Measurements from ENCODE around the gene SLC15A3.
A peak's percentile ranks its signal among the peaks of the same experiment; 100 is the strongest.

The SLC15A3 gene

GRCh38 chr11:60924110-60924905 lies 27.7 kb downstream of the SLC15A3 start, which contains the start of gene TMEM132A:
Gene TMEM132A (plus strand): TSS chr11:60924460. CDS start chr11:60924634, 174 bp downstream.
- Mint-ChIP-seq H3K27me3 (peaks cover 23% of the 10 kb centered on the region), H3K4me1 (peaks cover 26% of the 10 kb centered on the region), H3K27ac (no peak within 1 kb of the TSS), H3K4me3 (peak within 1 kb of the TSS; percentile 54), H3K36me3 (ENCODE audit: low read depth) (peaks cover 35% of the 10 kb centered on the region), H3K9me3 (no peaks in the 10 kb centered on the region)
- ATAC-seq (peak; percentile 16), DNase-seq (peak; percentile 24)

GRCh38 chr11:60923800-60924109 lies 28.2 kb downstream of the SLC15A3 start:
- Mint-ChIP-seq H3K27ac (no peak overlapping the region), H3K27me3 (peaks cover 23% of the 10 kb centered on the region), H3K4me1 (peaks cover 32% of the 10 kb centered on the region), H3K9me3 (no peaks in the 10 kb centered on the region), H3K36me3 (ENCODE audit: low read depth) (peaks cover 36% of the 10 kb centered on the region), H3K4me3 (peak overlapping the region; percentile 45)
- no peak for DNase-seq
- ATAC-seq, result no peak

- Mint-ChIP-seq H3K4me1 (peaks cover 36% of the 10 kb centered on the region), H3K27me3 (peaks cover 23% of the 10 kb centered on the region), H3K4me3 (no peak overlapping the region), H3K9me3 (no peaks in the 10 kb centered on the region), H3K36me3 (ENCODE audit: low read depth) (peaks cover 36% of the 10 kb centered on the region), H3K27ac (no peak overlapping the region)
- ATAC-seq (no peak), DNase-seq (no peak)
These were observed 28.6 kb downstream of the SLC15A3 start for GRCh38 chr11:60923326-60923725.

- Mint-ChIP-seq H3K9me3 (no peaks in the 10 kb centered on the region), H3K36me3 (ENCODE audit: low read depth) (peaks cover 36% of the 10 kb centered on the region), H3K27me3 (peaks cover 23% of the 10 kb centered on the region), H3K4me3 (no peak overlapping the region), H3K27ac (no peak overlapping the region), H3K4me1 (peaks cover 40% of the 10 kb centered on the region)
- DNase-seq, result no peak
- ATAC-seq, result no peak
These were observed 29.1 kb downstream of the SLC15A3 start for GRCh38 chr11:60922906-60923305.

GRCh38 chr11:60921777-60922335 lies 30.1 kb downstream of the SLC15A3 start:
- Mint-ChIP-seq H3K9me3 (no peaks in the 10 kb centered on the region), H3K4me1 (peaks cover 48% of the 10 kb centered on the region), H3K27ac (no peak overlapping the region), H3K27me3 (peaks cover 22% of the 10 kb centered on the region), H3K4me3 (no peak overlapping the region), H3K36me3 (ENCODE audit: low read depth) (peaks cover 36% of the 10 kb centered on the region)
- DNase-seq (no peak), ATAC-seq (no peak)

- ATAC-seq, result no peak
- peaks cover 38% of the 10 kb centered on the region for H3K36me3 Mint-ChIP-seq (ENCODE audit: low read depth)
These were observed 30.7 kb downstream of the SLC15A3 start for GRCh38 chr11:60921259-60921658.

GRCh38 chr11:60919956-60920355 lies 32.0 kb downstream of the SLC15A3 start:
- no peak for ATAC-seq
- Mint-ChIP-seq H3K27ac (no peak overlapping the region), H3K4me3 (no peak overlapping the region), H3K4me1 (peaks cover 51% of the 10 kb centered on the region), H3K27me3 (peaks cover 5% of the 10 kb centered on the region), H3K36me3 (ENCODE audit: low read depth) (peaks cover 38% of the 10 kb centered on the region), H3K9me3 (no peaks in the 10 kb centered on the region)
- DNase-seq, result no peak

More at GRCh38 chr11:60921259-60921658, 30.7 kb downstream of the SLC15A3 start:
- no peak for DNase-seq
- peaks cover 17% of the 10 kb centered on the region for H3K27me3 Mint-ChIP-seq
- no peak overlapping the region for H3K4me3 Mint-ChIP-seq
- H3K27ac Mint-ChIP-seq, result no peak overlapping the region
- H3K4me1 Mint-ChIP-seq, result peaks cover 54% of the 10 kb centered on the region
- H3K9me3 Mint-ChIP-seq, result no peaks in the 10 kb centered on the region

GRCh38 chr11:60919320-60919719 lies 32.7 kb downstream of the SLC15A3 start:
- H3K4me3 Mint-ChIP-seq, result no peak overlapping the region
- ATAC-seq (no peak), DNase-seq (no peak)
- peaks cover 4% of the 10 kb centered on the region for H3K27me3 Mint-ChIP-seq
- H3K27ac Mint-ChIP-seq, result peak overlapping the region; percentile 14
- no peaks in the 10 kb centered on the region for H3K9me3 Mint-ChIP-seq
- peaks cover 40% of the 10 kb centered on the region for H3K36me3 Mint-ChIP-seq (ENCODE audit: low read depth)
- H3K4me1 Mint-ChIP-seq, result peaks cover 51% of the 10 kb centered on the region

GRCh38 chr11:60918939-60919265 lies 33.1 kb downstream of the SLC15A3 start:
- Mint-ChIP-seq H3K36me3 (ENCODE audit: low read depth) (peaks cover 42% of the 10 kb centered on the region), H3K27me3 (peaks cover 4% of the 10 kb centered on the region), H3K4me1 (peaks cover 51% of the 10 kb centered on the region), H3K4me3 (no peak overlapping the region), H3K27ac (no peak overlapping the region), H3K9me3 (no peaks in the 10 kb centered on the region)
- DNase-seq (no peak), ATAC-seq (no peak)

GRCh38 chr11:60918251-60918938 lies 33.6 kb downstream of the SLC15A3 start:
- no peak for ATAC-seq
- no peak overlapping the region for H3K27ac Mint-ChIP-seq

GRCh38 chr11:60917267-60917666 lies 34.7 kb downstream of the SLC15A3 start:
- DNase-seq (no peak), ATAC-seq (no peak)
- H3K4me1 Mint-ChIP-seq, result peaks cover 65% of the 10 kb centered on the region
- H3K36me3 Mint-ChIP-seq (ENCODE audit: low read depth), result peaks cover 34% of the 10 kb centered on the region
- H3K4me3 Mint-ChIP-seq, result no peak overlapping the region
- H3K27me3 Mint-ChIP-seq, result no peaks in the 10 kb centered on the region
- H3K9me3 Mint-ChIP-seq, result no peaks in the 10 kb centered on the region
- H3K27ac Mint-ChIP-seq, result no peak overlapping the region

More at GRCh38 chr11:60918251-60918938, 33.6 kb downstream of the SLC15A3 start:
- H3K4me1 Mint-ChIP-seq, result peaks cover 55% of the 10 kb centered on the region
- no peak overlapping the region for H3K4me3 Mint-ChIP-seq
- peaks cover 40% of the 10 kb centered on the region for H3K36me3 Mint-ChIP-seq (ENCODE audit: low read depth)
- DNase-seq, result no peak
- peaks cover 4% of the 10 kb centered on the region for H3K27me3 Mint-ChIP-seq
- H3K9me3 Mint-ChIP-seq, result no peaks in the 10 kb centered on the region

GRCh38 chr11:60916669-60917206 lies 35.2 kb downstream of the SLC15A3 start:
- Mint-ChIP-seq H3K27me3 (no peaks in the 10 kb centered on the region), H3K4me3 (peak overlapping the region; percentile 1), H3K27ac (peak overlapping the region; percentile 18), H3K36me3 (ENCODE audit: low read depth) (peaks cover 31% of the 10 kb centered on the region), H3K4me1 (peaks cover 70% of the 10 kb centered on the region), H3K9me3 (no peaks in the 10 kb centered on the region)
- DNase-seq, result no peak
- no peak for ATAC-seq

GRCh38 chr11:60915248-60915914 lies 36.6 kb downstream of the SLC15A3 start:
- peak overlapping the region; percentile 87 for H3K27ac Mint-ChIP-seq
- peak; percentile 75 for DNase-seq
- peak overlapping the region; percentile 97 for H3K4me3 Mint-ChIP-seq
- ATAC-seq, result peak; percentile 68
- no peaks in the 10 kb centered on the region for H3K9me3 Mint-ChIP-seq
- no peaks in the 10 kb centered on the region for H3K27me3 Mint-ChIP-seq
- peaks cover 84% of the 10 kb centered on the region for H3K4me1 Mint-ChIP-seq
- H3K36me3 Mint-ChIP-seq (ENCODE audit: low read depth), result peaks cover 17% of the 10 kb centered on the region

- DNase-seq, result no peak
- Mint-ChIP-seq H3K9me3 (peaks cover under 1% of the 10 kb centered on the region), H3K27me3 (no peaks in the 10 kb centered on the region), H3K36me3 (ENCODE audit: low read depth) (peaks cover 11% of the 10 kb centered on the region), H3K4me3 (peak overlapping the region; percentile 97), H3K4me1 (peaks cover 88% of the 10 kb centered on the region), H3K27ac (peak overlapping the region; percentile 87)
- peak; percentile 15 for ATAC-seq
These were observed 37.2 kb downstream of the SLC15A3 start for GRCh38 chr11:60914633-60915247.

Data from activated naive CD8-positive, alpha-beta T cell treated with anti-CD3 and anti-CD28 coated beads, Interleukin-2, amount 50 U/mL, for 24 hours (primary cell).